CD4-positive, alpha-beta T cell treated with Interleukin-6 for 4 hours (primary cell): ENCODE results near the gene ADRA2B.
"Not testable (repeated sequence)": the region's sequence is repeated elsewhere in the genome, so short reads cannot be mapped to it uniquely, and the experiment has no call there.

Experiments used
- DNase-seq: peaks from one replicate; pipeline ENCODE4 v3.0.0-alpha.2; 2020; ENCODE audit warnings: mixed read lengths

The ADRA2B gene

DNA sequence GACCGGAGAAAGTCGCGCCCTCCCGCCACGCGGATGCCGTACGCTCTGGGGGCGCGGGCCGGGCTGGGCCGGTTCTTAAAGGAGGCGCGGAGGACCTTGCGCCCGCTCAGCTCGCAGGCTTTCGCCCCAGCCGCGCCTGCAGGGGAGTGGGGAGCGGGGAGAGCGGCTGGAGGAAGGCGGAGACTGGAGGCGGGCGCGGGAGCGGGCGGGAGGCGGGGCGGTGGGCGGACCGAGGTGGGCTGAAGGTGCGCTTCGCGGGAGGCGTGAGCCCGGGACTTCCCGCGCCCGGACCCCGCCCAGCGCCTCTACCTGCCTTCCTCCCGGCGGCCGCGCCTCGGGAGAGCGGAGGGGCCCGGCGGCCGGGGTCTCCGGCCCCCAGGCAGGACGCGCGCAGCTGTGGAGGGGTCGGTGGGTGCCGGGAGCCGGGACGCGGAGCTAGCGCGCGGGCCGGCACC lies at the start of gene ADRA2B:
Gene ADRA2B (minus strand): TSS at position 148 of the 455 bp plus-strand sequence. CDS start 422 bp downstream, outside the sequence.
- peak; percentile 94 for DNase-seq

DNA sequence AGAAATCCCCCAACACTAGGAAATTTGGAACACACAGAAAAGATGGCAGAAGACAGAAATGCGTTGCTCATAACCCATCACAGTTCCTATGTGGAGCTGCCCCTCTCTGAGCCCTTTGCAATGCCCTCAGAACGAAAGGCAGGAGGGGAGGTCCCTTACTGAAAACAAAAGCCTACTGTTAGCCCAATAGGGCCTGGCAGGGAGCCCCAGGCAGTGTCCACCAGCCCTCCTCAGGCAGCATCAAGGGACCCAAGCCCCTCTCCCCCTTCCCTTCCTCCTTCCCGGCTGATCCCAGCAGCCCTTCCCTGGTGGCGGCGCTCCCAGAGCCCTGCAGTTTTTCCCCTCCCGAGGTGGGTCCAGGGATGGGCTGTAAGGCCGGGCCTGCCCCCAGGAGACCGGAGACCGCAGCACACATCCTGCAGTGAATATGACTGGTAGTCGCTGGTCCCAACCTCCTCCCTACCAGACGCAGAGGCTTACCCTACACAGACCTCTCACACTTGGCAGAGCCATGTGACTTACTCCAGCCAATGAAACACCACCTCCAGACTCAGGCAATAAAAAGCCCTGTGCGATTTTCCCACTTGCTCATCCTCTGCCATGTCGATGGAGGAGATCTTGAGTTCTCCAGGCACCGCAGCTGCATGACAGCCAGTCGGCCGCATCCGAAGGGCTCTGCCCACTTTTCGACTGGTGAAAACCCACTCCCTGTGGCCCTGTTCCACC lies 48.3 kb upstream of the ADRA2B start:
- DNase-seq, result peak; percentile 68

DNA sequence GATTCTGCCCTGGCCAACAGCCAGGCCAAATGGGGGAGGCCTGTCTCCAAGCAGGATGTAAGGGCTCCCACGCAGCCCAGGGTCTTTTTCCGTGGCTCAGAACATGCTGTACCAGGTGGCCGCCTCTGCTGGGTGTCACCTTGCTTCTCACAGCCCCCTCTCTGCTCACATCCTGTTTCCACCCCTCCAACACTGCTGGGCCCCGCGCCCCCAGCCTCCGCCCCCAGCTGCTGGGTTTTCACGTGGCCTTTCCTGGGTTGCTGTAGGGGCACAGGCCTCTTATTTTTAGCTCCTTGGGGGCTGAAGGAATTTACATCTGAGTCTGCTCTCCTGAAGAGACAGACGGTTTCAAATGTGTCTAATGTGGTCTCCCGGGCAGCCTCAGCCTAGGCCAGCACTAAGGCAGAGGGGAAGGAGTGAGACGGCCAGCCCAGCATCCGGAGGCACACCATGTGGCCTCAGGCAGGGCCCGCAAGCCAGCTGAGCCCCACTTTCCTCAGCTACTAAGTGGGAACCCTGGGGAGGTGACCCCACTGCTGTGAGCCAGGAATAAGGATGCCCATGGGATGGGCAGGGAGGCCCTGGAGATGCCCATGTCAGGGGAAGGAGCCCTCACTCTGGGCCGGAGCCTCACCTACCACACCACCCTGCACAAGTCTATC lies 47.5 kb upstream of the ADRA2B start:
- DNase-seq, result peak; percentile 67

DNA sequence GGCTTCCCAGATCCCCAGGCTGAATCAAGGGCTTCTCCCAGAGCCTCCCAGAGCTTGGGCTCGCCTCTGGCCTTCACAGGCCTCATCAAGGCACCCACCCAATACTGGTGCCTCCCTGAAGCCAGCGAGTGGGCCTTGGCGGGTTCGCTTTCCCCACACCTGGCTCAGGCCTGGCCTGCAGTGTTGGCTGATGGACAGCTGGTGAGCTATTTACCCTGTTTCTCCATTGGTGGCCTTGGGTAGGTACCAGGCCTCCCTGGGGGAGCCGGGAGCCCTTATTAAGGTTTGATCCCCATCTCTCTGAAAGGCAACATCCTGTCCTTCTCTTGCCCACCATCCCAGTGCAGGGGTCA lies 47.0 kb upstream of the ADRA2B start:
- no peak for DNase-seq

DNA sequence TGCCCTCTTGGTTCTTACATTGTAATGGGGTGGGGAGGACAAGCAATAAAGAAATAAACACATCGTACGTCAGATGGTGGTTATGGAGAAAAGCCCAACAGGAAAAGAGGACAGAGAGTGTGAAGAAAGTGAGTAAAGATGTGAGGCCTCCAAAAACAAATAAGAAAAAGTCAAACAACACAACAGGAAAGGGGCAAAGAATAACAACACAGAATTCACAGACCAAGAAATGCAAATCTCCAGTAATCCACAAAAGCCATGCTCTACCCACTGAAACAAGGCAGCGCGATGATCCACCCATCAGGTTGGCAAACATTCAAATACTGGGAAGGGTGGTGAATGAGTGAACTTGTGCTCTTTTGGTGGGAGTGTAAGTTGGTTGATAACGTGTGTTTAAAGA lies 45.5 kb upstream of the ADRA2B start:
- no peak for DNase-seq

DNA sequence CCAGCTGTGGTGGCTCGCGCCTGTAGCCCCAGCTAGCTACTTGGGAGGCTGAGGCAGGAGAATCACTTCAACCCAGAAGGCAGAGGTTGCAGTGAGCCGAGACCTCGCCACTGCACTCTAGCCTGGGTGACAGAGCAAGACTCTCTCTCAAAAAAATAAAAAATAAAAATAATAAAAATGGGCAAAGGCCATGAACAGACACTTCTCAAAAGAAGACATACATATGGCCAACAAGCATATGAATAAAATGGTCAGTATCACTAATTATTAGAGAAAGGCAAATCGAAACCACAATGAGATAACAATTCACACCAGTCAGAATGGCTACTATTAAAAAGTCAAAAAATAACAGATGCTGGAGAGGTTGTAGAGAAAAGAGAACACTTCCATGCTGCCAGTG lies 44.0 kb upstream of the ADRA2B start:
- DNase-seq, result not testable (repeated sequence)

DNA sequence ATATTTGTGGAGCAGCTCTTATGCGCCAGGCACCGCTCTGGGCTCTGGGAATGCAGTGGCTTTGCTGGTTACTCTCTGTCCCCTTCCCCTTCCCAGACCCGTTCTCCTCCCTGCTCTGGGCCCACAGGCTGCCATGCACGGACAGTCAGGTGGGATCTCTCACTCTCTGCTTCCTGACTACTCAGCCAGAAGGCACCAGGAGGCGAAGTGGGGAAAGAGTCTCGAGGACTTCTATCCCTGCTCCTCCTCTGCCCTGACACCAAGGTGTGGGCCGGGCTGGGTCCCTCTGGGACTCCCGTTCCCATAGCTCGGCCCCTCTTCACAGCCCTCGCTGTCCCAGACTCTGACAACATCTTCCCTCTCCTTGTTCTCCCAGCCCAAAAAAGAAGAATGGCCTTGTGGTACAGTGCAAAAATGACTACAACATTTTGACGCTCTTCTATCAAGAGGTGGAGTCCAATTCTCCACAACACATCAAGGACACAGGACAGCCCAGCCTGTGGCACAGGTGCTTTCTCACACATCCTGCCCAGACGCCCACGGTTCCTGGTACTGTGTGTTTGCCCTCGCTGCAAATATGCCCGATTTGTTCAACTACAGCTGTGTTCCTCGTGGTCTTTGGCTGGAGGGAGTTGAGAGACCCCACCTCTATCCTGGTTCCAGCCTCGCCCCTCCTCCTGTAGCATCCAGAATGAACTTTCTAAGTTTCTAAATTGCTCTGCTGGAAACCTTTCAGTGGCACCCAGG lies 42.9 kb upstream of the ADRA2B start:
- DNase-seq, result peak; percentile 72

DNA sequence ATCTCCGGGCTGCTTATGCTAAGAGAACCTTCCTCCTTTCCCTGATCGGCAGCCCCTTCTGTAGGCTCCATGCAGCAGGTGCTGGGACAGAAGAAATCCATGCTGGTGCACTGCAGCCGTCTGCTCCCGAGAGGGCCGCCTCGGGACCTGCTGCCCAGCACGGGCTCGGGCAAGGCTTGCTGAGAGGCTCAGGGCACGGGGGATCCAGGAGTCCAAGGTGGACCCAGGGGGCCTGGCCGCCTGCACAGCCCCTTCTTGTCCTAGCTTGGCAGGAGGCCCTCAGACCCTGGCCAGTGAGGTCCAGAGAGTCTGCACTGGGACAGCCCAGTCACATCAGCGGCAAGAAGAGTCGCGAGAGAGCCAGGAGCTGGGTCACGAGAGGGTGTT lies 42.2 kb upstream of the ADRA2B start:
- DNase-seq, result no peak

DNA sequence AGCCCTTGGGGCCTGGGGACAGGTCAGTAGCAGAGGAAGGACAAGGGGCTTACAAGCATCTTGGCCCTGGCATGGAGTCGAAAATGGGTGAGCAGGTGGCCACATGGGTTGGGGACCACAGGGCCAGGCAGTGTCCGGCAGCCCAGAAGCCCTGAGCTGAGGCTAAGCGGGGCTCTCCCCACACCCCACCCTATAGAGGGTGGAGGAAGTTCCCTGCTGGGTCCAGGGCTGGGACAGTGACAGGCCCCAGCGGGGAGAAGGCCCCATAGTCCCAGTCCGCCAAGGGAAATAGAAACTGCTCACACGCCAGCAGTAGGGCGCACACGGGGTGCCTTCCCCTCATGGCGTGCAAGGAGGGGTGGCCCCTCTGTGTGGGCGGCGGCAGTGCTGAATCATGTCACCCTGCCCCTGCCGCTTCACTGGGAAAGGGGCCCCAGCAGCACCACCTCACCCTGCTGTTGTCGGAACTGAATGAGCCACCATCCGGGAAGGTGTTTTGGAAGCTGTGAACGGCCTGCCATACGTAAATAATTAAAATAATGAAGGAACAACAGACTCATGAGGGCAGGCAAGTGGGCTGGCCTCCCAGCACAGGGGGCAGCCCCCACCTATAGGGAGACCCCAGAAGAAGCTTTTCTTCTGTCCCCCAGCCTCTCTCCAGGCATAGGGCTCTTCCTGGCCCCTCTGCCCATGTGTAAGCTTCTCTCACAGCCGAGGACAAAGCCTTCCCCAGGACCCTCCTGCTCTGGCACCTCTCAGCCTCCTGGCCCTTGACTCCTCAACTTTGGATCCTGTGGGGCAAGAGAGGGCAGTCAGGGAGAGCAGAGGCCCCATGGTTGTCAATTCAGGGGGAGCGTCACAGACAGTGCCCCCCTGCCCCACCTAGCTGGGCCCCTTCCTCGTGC lies 41.5 kb upstream of the ADRA2B start:
- DNase-seq, result peak; percentile 92

DNA sequence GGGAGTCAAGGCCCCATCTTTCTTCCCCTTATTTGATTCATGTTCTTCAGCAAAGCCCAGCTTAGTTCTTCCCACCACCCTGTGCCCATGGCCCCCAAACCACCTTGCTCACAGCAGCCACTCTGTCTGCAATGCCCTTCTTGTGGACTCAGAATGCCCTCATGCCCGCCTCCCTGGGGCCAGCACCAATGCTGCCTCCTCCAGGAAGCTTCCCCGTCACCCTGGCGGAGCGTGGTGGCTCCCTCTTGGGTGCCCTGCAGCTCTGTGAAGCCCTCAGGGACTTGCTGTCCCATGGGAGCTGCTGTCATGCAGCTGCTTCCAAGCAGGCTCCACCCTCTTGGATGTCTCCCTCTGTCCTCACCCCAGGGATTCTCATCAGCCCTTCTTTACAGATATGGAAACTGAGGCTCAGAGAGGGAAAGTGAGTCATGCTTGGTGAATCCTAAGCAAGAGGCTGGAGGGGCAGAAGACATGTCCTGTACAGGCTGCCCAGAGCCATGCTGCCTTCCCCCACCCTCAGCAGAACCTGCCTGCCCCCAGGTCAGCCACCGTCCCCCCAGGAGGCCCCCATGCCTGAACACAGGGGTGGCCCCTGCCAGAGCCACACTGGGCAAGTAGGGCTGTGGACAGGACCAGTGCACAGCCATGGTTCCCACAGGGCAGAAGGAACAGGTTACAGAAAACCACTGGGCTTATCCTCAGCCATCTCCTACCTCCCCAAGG lies 40.7 kb upstream of the ADRA2B start:
- no peak for DNase-seq

DNA sequence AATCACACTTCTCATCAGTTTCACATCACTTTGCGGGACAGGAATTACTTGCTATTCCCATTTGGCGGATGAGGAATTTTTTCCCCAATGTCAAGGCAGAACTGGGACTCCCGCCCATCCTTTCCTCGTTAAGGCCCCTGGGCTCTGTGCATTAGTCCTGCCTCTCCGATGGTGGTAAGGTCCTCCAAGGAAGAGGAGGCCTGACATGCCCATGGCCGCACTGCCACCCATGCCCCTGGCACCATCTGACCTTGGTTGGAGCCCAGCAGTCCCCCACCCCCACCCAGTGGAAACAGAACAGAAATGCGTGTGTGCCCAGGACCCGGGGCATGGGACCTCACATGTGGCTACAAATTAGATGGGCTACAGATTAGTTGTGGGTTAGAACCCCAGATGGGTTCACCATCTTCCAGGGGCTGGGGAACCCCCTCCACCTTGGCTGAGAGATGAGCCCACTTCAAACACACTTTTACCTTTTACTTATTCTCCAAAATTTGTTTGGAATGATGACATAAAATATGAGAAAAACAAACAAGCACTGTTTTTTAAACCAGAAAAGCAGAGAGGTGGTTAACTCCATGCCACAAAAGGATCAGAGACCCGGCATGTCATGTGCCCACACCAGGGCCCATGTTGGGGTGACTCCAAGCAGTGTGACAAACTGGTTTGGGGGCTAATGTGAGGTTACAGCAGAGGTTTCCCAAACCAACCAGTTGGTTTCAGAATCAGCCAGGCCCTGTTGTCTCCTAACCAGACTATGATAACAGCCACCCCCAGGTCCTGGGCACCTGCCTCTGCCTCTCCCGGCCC lies 39.8 kb upstream of the ADRA2B start:
- DNase-seq, result peak; percentile 46

DNA sequence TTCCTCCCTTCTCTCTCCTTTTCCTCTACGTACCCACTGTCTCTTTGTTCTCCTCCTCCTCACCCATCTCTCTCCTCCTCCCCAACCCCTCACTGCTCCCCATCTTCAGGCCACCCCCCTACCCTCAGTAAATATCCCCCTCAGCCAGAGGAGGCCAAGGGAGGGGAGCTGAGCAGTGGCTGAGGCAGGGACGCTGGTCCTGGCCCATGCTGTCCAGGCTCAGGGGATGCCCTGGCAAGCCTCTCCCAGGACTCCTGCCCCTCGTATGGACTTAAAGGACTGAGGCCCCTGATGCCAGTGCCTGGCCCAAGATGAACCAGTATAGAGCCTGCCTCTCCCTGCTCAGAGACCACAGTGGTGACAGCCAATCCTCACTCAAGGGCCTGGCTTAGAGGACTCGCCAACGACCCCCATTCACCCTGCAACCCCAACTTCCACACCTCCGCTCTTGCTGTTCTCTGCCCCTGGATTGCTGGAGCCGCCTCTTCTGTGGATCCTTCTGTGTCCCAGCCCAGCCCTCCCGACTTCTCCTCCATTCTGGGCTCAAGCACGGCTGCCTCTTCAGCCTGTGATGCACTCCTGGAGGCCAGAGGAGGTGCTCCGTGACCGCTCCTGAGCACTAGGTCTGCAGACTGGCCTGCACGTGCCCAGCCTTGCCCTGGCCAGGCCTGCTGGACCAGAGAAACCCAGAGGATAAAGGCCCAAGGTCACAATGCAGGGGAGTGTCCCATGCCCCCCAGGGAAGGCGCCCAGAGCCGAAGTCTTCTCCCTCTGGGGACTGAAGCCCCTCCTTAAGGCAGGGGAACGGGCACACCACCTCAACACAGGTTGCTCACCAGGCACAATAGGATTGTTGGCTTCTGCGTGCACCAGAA lies 38.4 kb upstream of the ADRA2B start:
- no peak for DNase-seq

DNA sequence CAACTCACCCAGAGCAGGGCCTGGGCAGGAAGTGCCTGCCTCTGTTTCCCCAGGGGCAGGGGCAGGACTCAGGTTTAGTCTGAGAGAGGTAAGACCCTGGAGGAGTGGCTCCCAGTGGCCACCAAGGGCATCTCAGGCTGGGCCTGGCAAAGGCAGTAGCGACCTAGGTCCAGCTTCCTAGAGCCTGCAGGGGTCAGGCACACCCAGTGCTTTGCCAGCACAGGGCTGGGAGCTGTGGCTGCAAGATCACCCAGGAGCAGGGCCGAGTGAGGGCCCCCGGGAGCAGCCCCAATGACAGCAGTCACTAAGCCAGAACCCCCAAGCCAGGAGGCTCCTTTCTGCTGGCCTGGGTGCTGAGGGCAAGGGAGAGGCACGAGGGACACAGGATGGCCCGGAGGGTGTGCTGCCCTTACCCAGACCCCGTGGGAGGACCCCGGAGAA lies 37.6 kb upstream of the ADRA2B start:
- DNase-seq, result no peak

DNA sequence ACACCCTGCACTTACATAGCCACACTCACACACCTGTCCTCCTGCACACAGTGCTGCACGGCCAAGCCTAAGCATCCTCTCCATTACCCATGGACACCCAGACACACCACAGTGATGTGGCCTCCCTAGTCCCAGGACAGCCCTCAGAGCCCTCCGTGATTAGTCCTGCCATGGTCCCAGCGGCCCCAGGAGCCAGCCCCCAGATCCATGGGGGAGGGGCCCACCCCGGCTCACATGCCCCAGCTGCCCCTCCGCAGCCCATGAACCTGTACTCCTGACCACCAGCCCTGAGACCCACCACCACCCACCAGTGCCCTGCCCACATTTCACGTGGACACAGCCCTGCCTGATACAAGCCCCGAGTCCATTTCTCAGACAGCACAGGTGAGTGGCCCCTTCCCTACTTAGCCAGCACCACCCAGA lies 36.9 kb upstream of the ADRA2B start:
- DNase-seq, result no peak

DNA sequence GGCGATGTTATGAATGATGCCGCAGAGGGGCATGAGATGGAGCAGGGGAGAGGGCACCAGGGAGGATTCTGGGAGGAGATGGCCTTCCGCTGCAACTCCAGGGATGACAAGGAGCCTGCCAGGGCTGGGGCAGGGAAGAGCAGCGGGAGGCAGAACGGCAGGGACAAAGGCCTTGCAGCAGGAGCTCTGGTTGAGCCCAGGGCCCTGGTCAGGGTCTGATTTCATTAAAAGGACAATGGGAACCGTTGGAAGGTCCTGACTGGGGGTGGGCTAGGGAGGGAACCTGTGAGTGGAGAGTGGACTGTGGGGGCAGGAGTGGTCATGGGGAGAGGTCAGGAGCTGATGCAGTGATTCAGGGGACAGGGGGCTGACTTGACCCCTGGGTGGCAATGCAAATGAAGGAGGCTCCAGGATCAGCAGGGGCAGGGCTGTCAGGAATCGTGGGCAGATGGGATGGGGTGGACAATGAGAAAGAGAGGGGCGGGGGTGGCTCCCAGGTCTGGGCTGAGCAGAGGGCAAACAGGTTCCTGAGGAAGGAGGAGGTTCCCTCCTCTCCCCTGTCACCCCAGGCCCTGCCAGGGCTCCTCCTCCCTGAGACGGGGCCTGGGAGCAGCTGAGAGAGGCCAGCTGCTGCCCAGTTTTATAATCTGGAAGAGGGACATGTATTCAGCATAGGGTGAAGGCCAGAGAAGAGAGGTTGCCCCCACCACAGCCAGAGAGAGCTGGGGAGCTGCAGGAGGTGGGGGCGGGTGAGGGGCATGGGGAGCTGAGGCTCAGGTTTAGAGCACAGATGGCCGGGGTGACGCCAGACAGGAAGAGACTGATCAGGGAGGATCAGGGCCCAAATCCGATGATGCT lies 36.2 kb upstream of the ADRA2B start:
- DNase-seq, result no peak

DNA sequence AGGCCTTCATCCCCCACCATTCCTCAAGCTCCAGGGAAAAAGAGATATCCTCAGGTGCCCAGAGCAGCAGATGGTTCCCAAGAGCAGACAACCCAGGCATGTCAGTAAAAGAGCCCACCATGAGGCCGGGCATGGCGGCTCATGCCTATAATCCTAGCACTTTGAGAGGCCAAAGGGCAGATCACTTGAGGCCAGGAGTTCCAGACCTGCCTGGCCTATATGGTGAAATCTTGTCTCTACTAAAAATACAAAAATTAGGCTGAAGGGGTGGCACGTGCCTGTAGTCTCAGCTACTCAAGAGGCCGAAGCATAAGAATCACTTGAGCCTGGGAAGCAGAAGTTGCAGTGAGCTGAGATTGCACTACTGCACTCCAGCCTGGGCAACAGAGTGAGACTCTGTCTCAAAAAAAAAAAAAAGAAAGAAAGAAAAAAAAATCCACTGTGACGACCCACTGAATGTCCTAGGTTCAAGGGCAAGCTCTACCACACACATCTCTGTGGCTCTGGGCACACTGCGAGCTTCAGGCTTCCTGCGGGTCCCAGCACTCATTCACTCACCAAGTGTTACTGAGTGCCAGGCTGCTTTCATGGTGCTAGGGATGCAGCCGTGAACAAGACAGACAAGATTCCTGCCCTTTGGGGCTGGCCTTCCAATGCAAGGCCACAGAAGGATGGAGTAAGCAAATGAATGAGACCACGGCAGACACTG lies 35.4 kb upstream of the ADRA2B start:
- no peak for DNase-seq

DNA sequence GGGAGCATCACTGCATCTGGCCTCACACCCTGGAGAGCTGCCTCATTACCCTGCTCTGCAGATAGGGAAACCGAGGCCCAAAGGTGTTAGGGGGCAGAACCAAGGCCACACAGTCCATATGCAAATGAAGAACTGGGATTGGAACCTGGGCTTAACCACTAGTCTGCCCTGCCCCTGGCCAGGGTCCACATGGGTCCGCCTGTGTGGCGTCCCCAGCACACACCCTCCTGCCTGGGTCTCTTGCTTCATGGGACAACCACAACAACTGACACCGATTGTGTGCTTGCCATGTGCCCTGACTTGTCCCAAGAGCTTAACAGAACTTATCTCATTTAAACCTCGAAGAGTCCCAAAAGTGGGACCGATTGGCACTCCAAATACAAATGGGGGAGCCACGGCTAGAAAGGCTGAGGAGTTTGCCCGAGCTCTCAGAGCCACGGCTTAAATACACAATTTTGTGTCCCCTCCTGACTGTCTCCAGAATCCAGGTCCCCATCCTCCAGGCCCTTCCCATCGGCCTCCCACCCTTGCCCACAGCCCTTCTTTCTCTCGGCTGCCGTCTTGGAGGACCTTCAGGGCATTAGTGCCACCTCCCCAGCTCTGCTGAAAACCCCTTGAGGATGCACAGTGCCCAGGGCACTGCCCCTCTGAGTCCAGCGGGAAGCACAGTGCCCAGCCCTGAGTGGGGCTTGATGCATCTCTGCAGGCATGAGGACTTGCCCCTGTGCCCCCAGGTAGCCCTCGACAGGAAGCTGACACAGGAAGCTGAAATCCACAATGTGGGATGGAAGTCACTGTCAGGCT lies 34.6 kb upstream of the ADRA2B start:
- DNase-seq, result no peak
